ENCODE results near the gene MS4A18.

DNA sequence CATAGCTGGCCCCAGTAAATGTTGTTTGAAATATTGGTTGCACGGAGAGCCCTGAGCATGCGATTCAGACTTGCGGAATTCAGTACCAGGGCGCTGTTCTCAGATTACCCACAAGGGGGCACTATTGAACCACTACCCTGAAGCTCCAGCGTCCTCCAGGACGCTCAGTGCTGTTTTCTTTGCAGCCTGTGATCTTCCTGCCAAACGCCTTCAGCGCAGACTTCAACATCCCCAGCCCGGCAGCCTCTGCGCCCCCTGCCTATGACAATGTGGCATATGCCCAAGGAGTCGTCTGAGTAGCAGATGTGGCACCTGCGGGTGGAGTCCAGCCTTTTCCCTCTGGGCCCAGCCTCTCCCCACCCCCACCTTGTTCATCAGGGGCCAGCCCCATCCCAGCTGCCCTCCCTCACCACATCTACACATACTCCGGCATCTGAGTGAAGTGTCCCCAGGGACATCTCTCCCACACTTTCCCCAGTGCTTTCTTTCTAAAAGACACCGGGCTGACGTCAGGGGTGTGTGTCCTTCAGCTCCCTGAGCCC lies 51.0 kb downstream of the MS4A18 start:
- TF ChIP-seq, protein P1, sequence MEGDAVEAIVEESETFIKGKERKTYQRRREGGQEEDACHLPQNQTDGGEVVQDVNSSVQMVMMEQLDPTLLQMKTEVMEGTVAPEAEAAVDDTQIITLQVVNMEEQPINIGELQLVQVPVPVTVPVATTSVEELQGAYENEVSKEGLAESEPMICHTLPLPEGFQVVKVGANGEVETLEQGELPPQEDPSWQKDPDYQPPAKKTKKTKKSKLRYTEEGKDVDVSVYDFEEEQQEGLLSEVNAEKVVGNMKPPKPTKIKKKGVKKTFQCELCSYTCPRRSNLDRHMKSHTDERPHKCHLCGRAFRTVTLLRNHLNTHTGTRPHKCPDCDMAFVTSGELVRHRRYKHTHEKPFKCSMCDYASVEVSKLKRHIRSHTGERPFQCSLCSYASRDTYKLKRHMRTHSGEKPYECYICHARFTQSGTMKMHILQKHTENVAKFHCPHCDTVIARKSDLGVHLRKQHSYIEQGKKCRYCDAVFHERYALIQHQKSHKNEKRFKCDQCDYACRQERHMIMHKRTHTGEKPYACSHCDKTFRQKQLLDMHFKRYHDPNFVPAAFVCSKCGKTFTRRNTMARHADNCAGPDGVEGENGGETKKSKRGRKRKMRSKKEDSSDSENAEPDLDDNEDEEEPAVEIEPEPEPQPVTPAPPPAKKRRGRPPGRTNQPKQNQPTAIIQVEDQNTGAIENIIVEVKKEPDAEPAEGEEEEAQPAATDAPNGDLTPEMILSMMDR (IDR thresholded peaks at IDR 0.05; ENCODE audit: low read depth, low read length), result peak; percentile 90
- TF ChIP-seq MYC (IDR thresholded peaks at IDR 0.05; ENCODE audit: low read depth, low read length), result peak; percentile 61
